H1 (cell line): ENCODE data around the gene C2CD3. TPM values are rescaled to one million over a fixed set of nuclear protein-coding genes. Genes with fewer than 3 reads are reported as not detected.

Experiments
- CTCF ChIA-PET: fragments of 300-600 bp; sonication (Branson Sonifier 250); formaldehyde crosslinking; loops from one replicate; lab custom pipeline; 2021; ENCODE audit not compliant: partially characterized antibody; lab: Charles Lee
- POLR2A ChIA-PET: fragments of 300-600 bp; sonication (Branson Sonifier 250); formaldehyde crosslinking; loops from one replicate; lab custom pipeline; 2021; ENCODE audit warnings: inconsistent platforms; ENCODE audit not compliant: partially characterized antibody; lab: Charles Lee
- DNase-seq, 2 experiments: peaks; one replicate each; pipeline versions ENCODE4 v3.0.0 to v3.0.0-alpha.2; 2010 to 2022; ENCODE audit warnings: low spot score in 2 of 2, low read depth in 1 of 2, mixed read lengths in 1 of 2
- FAIRE-seq: peaks from 2 replicates; lab custom pipeline; 2011; peaks lifted over from hg19 to GRCh38; lab: Jason Lieb, UNC
- H2AFZ ChIP-seq: 2 replicates; pipeline ENCODE4 v1.8.1; 2012; ENCODE audit warnings: low read length, inconsistent platforms
- H2AK5ac ChIP-seq: 2 replicates; pipeline ENCODE4 v1.6.1; 2013; ENCODE audit warnings: low read depth, low read length
- H2BK120ac ChIP-seq: replicated peaks from 2 replicates; pipeline ENCODE3; 2013; ENCODE audit warnings: low read depth, low read length, inconsistent platforms
- H2BK12ac ChIP-seq: 2 replicates; pipeline ENCODE4 v1.6.1; 2013; ENCODE audit warnings: low read depth, low read length
- H2BK15ac ChIP-seq: 2 replicates; pipeline ENCODE4 v1.6.1; 2013; ENCODE audit warnings: low read length
- H2BK20ac ChIP-seq: 2 replicates; pipeline ENCODE4 v1.6.1; 2013; ENCODE audit warnings: low read length
- H2BK5ac ChIP-seq: 2 replicates; pipeline ENCODE4 v1.6.1; 2013; ENCODE audit warnings: low read depth, low read length
- H3K14ac ChIP-seq: 2 replicates; pipeline ENCODE4 v1.6.1; 2013; ENCODE audit warnings: inconsistent platforms; ENCODE audit not compliant: insufficient read length
- H3K18ac ChIP-seq: 2 replicates; pipeline ENCODE4 v1.6.1; 2013; ENCODE audit warnings: low read length; ENCODE audit errors: extremely low read depth
- H3K23ac ChIP-seq: 2 replicates; pipeline ENCODE4 v1.6.1; 2013; ENCODE audit warnings: inconsistent platforms; ENCODE audit not compliant: insufficient read length
- H3K23me2 ChIP-seq: 2 replicates; pipeline ENCODE4 v1.6.1; 2013; ENCODE audit warnings: low read depth, low read length
- H3K27ac ChIP-seq: 2 replicates; pipeline ENCODE4 v1.6.1; 2011; ENCODE audit warnings: low read depth, low read length, inconsistent platforms
- H3K27me3 ChIP-seq, 4 experiments: replicated peaks in 1 of 4; 1 replicate in 1 of 4; 2 replicates in 3 of 4; pipeline versions ENCODE4 v1.6.1 to v1.8.1; 2011 to 2013; ENCODE audit warnings: low read length in 3 of 4, mild to moderate bottlenecking in 3 of 4, inconsistent platforms in 2 of 4, mixed read lengths in 2 of 4, moderate library complexity in 1 of 4; ENCODE audit not compliant: control insufficient read depth in 3 of 4, insufficient read depth in 3 of 4; ENCODE audit errors: extremely low read depth in 1 of 4
- H3K36me3 ChIP-seq, 4 experiments: 2 replicates each; pipeline versions ENCODE4 v1.6.1 to v1.8.1; 2011 to 2013; ENCODE audit warnings: mild to moderate bottlenecking in 4 of 4, low read length in 3 of 4, moderate library complexity in 2 of 4, control low read depth in 1 of 4, inconsistent platforms in 1 of 4; ENCODE audit not compliant: insufficient read depth in 4 of 4, control insufficient read depth in 2 of 4
- H3K4ac ChIP-seq: replicated peaks from 2 replicates; pipeline ENCODE3; 2013; ENCODE audit warnings: low read length, low read depth, mixed read lengths, inconsistent platforms; ENCODE audit not compliant: insufficient read length
- H3K4me1 ChIP-seq, 4 experiments: replicated peaks in 1 of 4; 1 replicate in 1 of 4; 2 replicates in 3 of 4; pipeline versions ENCODE4 v1.6.1 to v1.8.1; 2011 to 2013; ENCODE audit warnings: low read length in 3 of 4, inconsistent platforms in 2 of 4, mixed read lengths in 1 of 4; ENCODE audit not compliant: insufficient read depth in 4 of 4, control insufficient read depth in 3 of 4
- H3K4me2 ChIP-seq, 2 experiments: 2 replicates each; pipeline versions ENCODE4 v1.6.1 to v1.8.1; 2011 to 2013; ENCODE audit warnings: low read depth in 2 of 2, low read length in 2 of 2, control low read depth in 1 of 2, inconsistent platforms in 1 of 2, mild to moderate bottlenecking in 1 of 2; ENCODE audit not compliant: insufficient read depth in 1 of 2
- H3K4me3 ChIP-seq, 4 experiments: fragments of 200-600, 300-600 bp in 1 of 4; sonication (generic), shearing (Covaris generic), sonication (Bioruptor Twin) in 1 of 4; 2 replicates each; pipeline versions ENCODE4 v1.5.1 to v1.8.1; 2011 to 2016; ENCODE audit warnings: low read length in 4 of 4, low read depth in 3 of 4, control low read depth in 2 of 4, inconsistent platforms in 2 of 4, mild to moderate bottlenecking in 2 of 4, mixed read lengths in 1 of 4, moderate library complexity in 1 of 4; ENCODE audit not compliant: insufficient read depth in 2 of 4; ENCODE audit errors: extremely low read depth in 1 of 4
- H3K56ac ChIP-seq: replicated peaks from 2 replicates; pipeline ENCODE3; 2013; ENCODE audit warnings: low read depth, mild to moderate bottlenecking, mixed read lengths, low read length, inconsistent platforms; ENCODE audit not compliant: insufficient read length
- H3K79me1 ChIP-seq: 2 replicates; pipeline ENCODE4 v1.6.1; 2013; ENCODE audit warnings: low read depth, low read length, control low read depth
- H3K79me2 ChIP-seq, 2 experiments: 2 replicates each; pipeline versions ENCODE4 v1.6.1 to v1.8.1; 2012 to 2013; ENCODE audit warnings: low read length in 2 of 2, mild to moderate bottlenecking in 2 of 2, inconsistent platforms in 1 of 2; ENCODE audit not compliant: insufficient read depth in 2 of 2, control insufficient read depth in 1 of 2
- H3K9ac ChIP-seq, 4 experiments: replicated peaks in 1 of 4; 1 replicate in 1 of 4; 2 replicates in 3 of 4; pipeline versions ENCODE4 v1.6.1 to v1.8.1; 2011 to 2013; ENCODE audit warnings: low read depth in 3 of 4, low read length in 3 of 4, control low read depth in 2 of 4, mild to moderate bottlenecking in 2 of 4, moderate library complexity in 2 of 4, inconsistent platforms in 1 of 4; ENCODE audit errors: extremely low read depth in 1 of 4
- H3K9me3 ChIP-seq, 2 experiments: 2 replicates each; pipeline versions ENCODE4 v1.6.1 to v1.8.1; 2012 to 2013; ENCODE audit warnings: mild to moderate bottlenecking in 2 of 2, moderate library complexity in 2 of 2, control low read depth in 1 of 2, inconsistent platforms in 1 of 2, low read depth in 1 of 2, low read length in 1 of 2, mixed read lengths in 1 of 2; ENCODE audit not compliant: insufficient read depth in 2 of 2
- H4K20me1 ChIP-seq, 2 experiments: replicated peaks in 1 of 2; 2 replicates each; pipeline versions ENCODE3 to v1.8.1; 2011 to 2013; ENCODE audit warnings: inconsistent platforms in 2 of 2, low read length in 2 of 2, mild to moderate bottlenecking in 1 of 2; ENCODE audit not compliant: insufficient read depth in 2 of 2, control insufficient read depth in 1 of 2
- H4K5ac ChIP-seq: 2 replicates; pipeline ENCODE4 v1.6.1; 2013; ENCODE audit warnings: low read length, low read depth, mixed read lengths, inconsistent platforms; ENCODE audit not compliant: insufficient read length
- H4K8ac ChIP-seq: 2 replicates; pipeline ENCODE4 v1.8.0; 2013; ENCODE audit warnings: mild to moderate bottlenecking, moderate library complexity, low read length, inconsistent platforms; ENCODE audit not compliant: insufficient read depth; ENCODE audit errors: extremely low read depth
- H4K91ac ChIP-seq: replicated peaks from 2 replicates; pipeline ENCODE3; 2013; ENCODE audit warnings: low read length, mixed read lengths, inconsistent platforms; ENCODE audit not compliant: insufficient read length
- BRCA1 ChIP-seq: IDR thresholded peaks from 2 replicates; pipeline ENCODE4 v1.6.1; 2012; ENCODE audit warnings: low read depth, low read length, improper control_type of control experiment
- CBX5 ChIP-seq: fragments of 300-800, 300-1000 bp; sonication (generic); IDR thresholded peaks from 2 replicates; pipeline ENCODE4 v1.7.1; 2016; ENCODE audit warnings: antibody characterized with exemption, low read length, low read depth
- CBX8 ChIP-seq: fragments of 300-800, 300-1000 bp; sonication (generic); IDR thresholded peaks from 2 replicates; pipeline ENCODE4 v1.7.1; 2016; ENCODE audit warnings: low read depth, low read length, borderline replicate concordance
- CEBPB ChIP-seq: IDR thresholded peaks from 2 replicates; pipeline ENCODE4 v1.6.1; 2012; ENCODE audit warnings: low read depth, low read length
- CHD1 ChIP-seq: IDR thresholded peaks from 2 replicates; pipeline ENCODE4 v1.6.1; 2012; ENCODE audit warnings: low read depth, low read length, improper control_type of control experiment
- CTBP2 ChIP-seq: IDR thresholded peaks from 2 replicates; pipeline ENCODE4 v1.7.0; 2011; ENCODE audit warnings: borderline replicate concordance, mild to moderate bottlenecking, moderate library complexity, mixed read lengths, low read length; ENCODE audit not compliant: insufficient read depth, insufficient read length
- MAFK ChIP-seq: IDR thresholded peaks from 2 replicates; pipeline ENCODE4 v1.6.1; 2012; ENCODE audit warnings: low read depth, mild to moderate bottlenecking, improper control_type of control experiment, low read length
- MAX ChIP-seq: IDR thresholded peaks from 2 replicates; pipeline ENCODE4 v1.6.1; 2012; ENCODE audit warnings: inconsistent platforms
- PHF8 ChIP-seq: fragments of 200-600 bp; sonication (generic); conservative IDR thresholded peaks from 2 replicates; pipeline ENCODE4 v1.7.1; 2012; ENCODE audit warnings: low read depth, mild to moderate bottlenecking, inconsistent platforms, low read length, moderate library complexity
- POLR2A ChIP-seq, 2 experiments: IDR thresholded peaks; 1 replicate in 1 of 2; 2 replicates in 1 of 2; pipeline ENCODE4 v1.6.1; 2011; ENCODE audit warnings: low read depth in 2 of 2, low read length in 2 of 2, mild to moderate bottlenecking in 2 of 2; ENCODE audit errors: control extremely low read depth in 1 of 2
- POLR2AphosphoS5 ChIP-seq: IDR thresholded peaks from 2 replicates; pipeline ENCODE4 v1.6.1; 2011; ENCODE audit warnings: low read depth, low read length
- POU5F1 ChIP-seq: IDR thresholded peaks from 2 replicates; pipeline ENCODE4 v1.6.1; 2011; ENCODE audit warnings: low read depth, mild to moderate bottlenecking, low read length, moderate library complexity
- SP2 ChIP-seq: IDR thresholded peaks from 2 replicates; pipeline ENCODE4 v1.6.1; 2012; ENCODE audit warnings: mild to moderate bottlenecking, low read length, inconsistent platforms
- TAF1 ChIP-seq: IDR thresholded peaks from 2 replicates; pipeline ENCODE4 v1.6.1; 2011; ENCODE audit warnings: mild to moderate bottlenecking, low read depth, low read length
- WGBS, 2 experiments: shearing (Covaris generic) in 1 of 2; methylation state at CpG; one replicate each; pipeline versions ENCODE4 v1.1.6 to v1.1.7; 2013 to 2015; ENCODE audit warnings: low lambda C conversion rate in 2 of 2, mixed read lengths in 2 of 2, inconsistent platforms in 1 of 2, low coverage in 1 of 2, missing lambda C conversion rate in 1 of 2; ENCODE audit not compliant: insufficient replicate concordance in 2 of 2, insufficient coverage in 1 of 2, insufficient read length in 1 of 2; ENCODE audit errors: extremely low coverage in 1 of 2, missing lambda C conversion rate in 1 of 2; 5-methylcytosine and 5-hydroxymethylcytosine counted together
- polyA plus RNA-seq, 7 experiments: library from polyadenylated mRNA; depleted of rRNA in 3 of 7; stranded (reverse) in 5 of 7; unstranded in 2 of 7; fragments of >200 nt in 5 of 7; fragments of 200-250 nt in 2 of 7; gene quantifications; 1 replicate in 5 of 7; 2 replicates in 1 of 7; 4 replicates in 1 of 7; pipeline versions ENCODE4 v1.2.1 to v1.2.3, GENCODE V29; 2011 to 2013; ENCODE audit warnings: missing spikeins in 2 of 7, mixed read lengths in 2 of 7
- total RNA-seq: library from RNA; stranded (reverse); fragmentation: NEBNext Ultra II Directional; extraction: Animal tissue kit (Norgen Biotek cat#: 25700); gene quantifications from 2 replicates; pipeline ENCODE4 v1.2.1, GENCODE V29; 2021

The C2CD3 gene
- total and polyA plus RNA-seq, 2 of the 8 experiments (the other 6 are each of a cell fraction or from before 2014, with no cell fraction given), result 11.0 to 29.1 TPM

- CTCF ChIA-PET, result interaction anchor here (1.7 kb wide), 1 partner anchor 107 kb away, joined by 6 read pairs; no protein-coding TSS in a partner anchor
- POLR2A ChIA-PET, result interaction anchor here (0.6 kb wide), 1 partner anchor 52 kb away, joined by 3 read pairs; no protein-coding TSS in a partner anchor
- H3K79me1 ChIP-seq, result no peaks in the 10 kb centered on the region
Observed at GRCh38 chr11:74070723-74071492, 99.9 kb downstream of the C2CD3 start.

More at GRCh38 chr11:74070723-74071492, 99.9 kb downstream of the C2CD3 start:
- Histone ChIP-seq H2BK120ac (no peak overlapping the region), H3K9me3 (no peaks in the 10 kb centered on the region), H2BK12ac (no peak overlapping the region), H2AK5ac (no peak overlapping the region), H3K36me3 (peaks cover 2 to 14% (median 4%) of the 10 kb centered on the region in 4 experiments; a peak in 6 of 8 replicates), H2BK15ac (no peak overlapping the region), H2AFZ (no peak overlapping the region), H2BK5ac (no peak overlapping the region), H3K4me2 (no peak overlapping the region), H4K8ac (no peak overlapping the region), H2BK20ac (no peak overlapping the region), H3K4ac (no peak overlapping the region), H3K18ac (no peak overlapping the region), H3K27me3 (no peaks in the 10 kb centered on the region), H4K5ac (no peak overlapping the region), H3K14ac (no peak overlapping the region), H3K56ac (no peak overlapping the region), H3K23me2 (no peaks in the 10 kb centered on the region), H4K20me1 (peaks cover 0 to 3% of the 10 kb centered on the region in 2 experiments), H3K27ac (no peak overlapping the region), H3K4me3 (no peak overlapping the region), H4K91ac (no peak overlapping the region), H3K9ac (no peak overlapping the region), H3K79me2 (no peaks in the 10 kb centered on the region), H3K23ac (no peak overlapping the region), H3K4me1 (no peaks in the 10 kb centered on the region)
- 79% methylated on average over 3 of the region's 3 CpGs; no CpG with 5 or more reads in 1 of the 2 experiments for WGBS, 2 experiments
- TF ChIP-seq PHF8 (no peak), TAF1 (no peak), BRCA1 (no peak), CTBP2 (no peak), CBX8 (no peak), SP2 (no peak), POLR2A (IDR thresholded peaks at IDR 0.05; ENCODE audit: control extremely low read depth in 1 of 2, low read depth in 2 of 2, low read length in 2 of 2) (no peak), CEBPB (no peak), POLR2AphosphoS5 (no peak), MAFK (no peak), CHD1 (no peak), MAX (no peak), POU5F1 (no peak), CBX5 (no peak)
- DNase-seq, result no peak
- no peak for FAIRE-seq
